ENCODE results near the gene GLMP. TPM values are rescaled to one million over a fixed set of nuclear protein-coding genes. Genes with fewer than 3 reads are reported as not detected.

Gene GLMP
- total RNA-seq, 1 experiment from 2014 or later: 60.2 TPM

DNA sequence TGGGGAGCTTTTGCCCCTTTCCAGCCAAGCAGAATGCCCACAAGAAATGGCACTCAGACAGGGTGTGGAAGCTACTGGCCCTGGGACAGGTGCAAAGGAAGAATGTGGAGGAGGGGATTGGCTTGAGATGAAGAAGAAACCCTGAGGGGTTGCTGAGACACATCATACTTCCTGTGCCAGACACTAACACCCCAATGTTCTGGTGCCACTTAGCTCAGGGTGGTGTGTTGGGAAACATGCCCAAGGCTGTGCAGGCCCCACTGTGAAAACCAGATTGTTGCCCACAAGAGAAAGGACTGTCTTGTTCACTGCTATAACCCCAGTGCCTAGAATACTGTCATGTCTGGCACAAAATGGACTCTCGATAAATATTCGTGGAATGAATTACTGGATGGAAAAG is 37.8 kb downstream of the GLMP start:
- Histone ChIP-seq H3K36me3 (ENCODE audit: control insufficient read depth, insufficient read depth, low read length) (peaks cover 17% of the 10 kb centered on the region), H3K27ac (ENCODE audit: low read length) (no peak overlapping the region), H3K27me3 (ENCODE audit: control insufficient read depth, insufficient read depth, low read length) (no peaks in the 10 kb centered on the region), H3K4me3 (ENCODE audit: low read depth in 2 of 2, low read length in 2 of 2) (no peak overlapping the region), H3K4me1 (ENCODE audit: control insufficient read depth, insufficient read depth, low read length) (peaks cover 3% of the 10 kb centered on the region; the same call in 1 of the 2 replicates), H3K9me3 (ENCODE audit: control insufficient read depth, insufficient read depth, low read depth, low read length) (no peaks in the 10 kb centered on the region)
- DNase-seq (ENCODE audit: low read depth, low spot score) (no peak), ATAC-seq (no peak)
- ChIA-PET POLR2A (no interaction called here), CTCF (no interaction called here)
- in situ Hi-C loops (cut with HindIII; ENCODE audit: low pct_unique_long_range_greater_than_20kb, low sequenced_read_pairs): no loop called here
- BruUV-seq (replicated peaks): no TSS peak
- intact Hi-C loops (cut with micrococcal nuclease; ENCODE audit: unreplicated experiment): no loop called here
- TF ChIP-seq, protein P1, sequence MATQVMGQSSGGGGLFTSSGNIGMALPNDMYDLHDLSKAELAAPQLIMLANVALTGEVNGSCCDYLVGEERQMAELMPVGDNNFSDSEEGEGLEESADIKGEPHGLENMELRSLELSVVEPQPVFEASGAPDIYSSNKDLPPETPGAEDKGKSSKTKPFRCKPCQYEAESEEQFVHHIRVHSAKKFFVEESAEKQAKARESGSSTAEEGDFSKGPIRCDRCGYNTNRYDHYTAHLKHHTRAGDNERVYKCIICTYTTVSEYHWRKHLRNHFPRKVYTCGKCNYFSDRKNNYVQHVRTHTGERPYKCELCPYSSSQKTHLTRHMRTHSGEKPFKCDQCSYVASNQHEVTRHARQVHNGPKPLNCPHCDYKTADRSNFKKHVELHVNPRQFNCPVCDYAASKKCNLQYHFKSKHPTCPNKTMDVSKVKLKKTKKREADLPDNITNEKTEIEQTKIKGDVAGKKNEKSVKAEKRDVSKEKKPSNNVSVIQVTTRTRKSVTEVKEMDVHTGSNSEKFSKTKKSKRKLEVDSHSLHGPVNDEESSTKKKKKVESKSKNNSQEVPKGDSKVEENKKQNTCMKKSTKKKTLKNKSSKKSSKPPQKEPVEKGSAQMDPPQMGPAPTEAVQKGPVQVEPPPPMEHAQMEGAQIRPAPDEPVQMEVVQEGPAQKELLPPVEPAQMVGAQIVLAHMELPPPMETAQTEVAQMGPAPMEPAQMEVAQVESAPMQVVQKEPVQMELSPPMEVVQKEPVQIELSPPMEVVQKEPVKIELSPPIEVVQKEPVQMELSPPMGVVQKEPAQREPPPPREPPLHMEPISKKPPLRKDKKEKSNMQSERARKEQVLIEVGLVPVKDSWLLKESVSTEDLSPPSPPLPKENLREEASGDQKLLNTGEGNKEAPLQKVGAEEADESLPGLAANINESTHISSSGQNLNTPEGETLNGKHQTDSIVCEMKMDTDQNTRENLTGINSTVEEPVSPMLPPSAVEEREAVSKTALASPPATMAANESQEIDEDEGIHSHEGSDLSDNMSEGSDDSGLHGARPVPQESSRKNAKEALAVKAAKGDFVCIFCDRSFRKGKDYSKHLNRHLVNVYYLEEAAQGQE (IDR thresholded peaks at IDR 0.05; ENCODE audit: insufficient read depth in 1 of 2, low read depth in 2 of 2, low read length in 1 of 2): no peak

DNA sequence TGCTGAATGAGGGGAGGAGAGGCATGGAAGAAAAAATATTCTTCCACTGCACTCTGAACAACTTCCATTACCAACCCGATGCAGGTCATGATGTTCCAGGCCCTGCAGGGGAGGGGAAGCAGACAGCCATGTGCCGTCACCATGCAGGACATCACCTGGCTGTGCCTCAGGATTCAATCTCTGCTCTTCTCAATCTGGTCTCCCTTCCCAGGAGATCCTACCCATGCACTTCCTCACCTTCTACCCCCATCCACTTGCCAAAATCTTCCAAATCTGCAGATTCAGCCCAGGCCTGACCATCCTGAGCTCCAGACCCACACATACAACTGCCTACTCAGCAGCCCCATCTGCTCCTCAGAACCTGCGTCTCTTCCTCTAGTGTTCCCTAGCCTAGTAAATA is 41.8 kb downstream of the GLMP start:
- Histone ChIP-seq H3K9me3 (ENCODE audit: control insufficient read depth, insufficient read depth, low read depth, low read length) (no peaks in the 10 kb centered on the region), H3K36me3 (ENCODE audit: control insufficient read depth, insufficient read depth, low read length) (peaks cover 7% of the 10 kb centered on the region), H3K27ac (ENCODE audit: low read length) (no peak overlapping the region), H3K4me3 (ENCODE audit: low read depth in 2 of 2, low read length in 2 of 2) (no peak overlapping the region), H3K4me1 (ENCODE audit: control insufficient read depth, insufficient read depth, low read length) (no peaks in the 10 kb centered on the region), H3K27me3 (ENCODE audit: control insufficient read depth, insufficient read depth, low read length) (no peaks in the 10 kb centered on the region)
- in situ Hi-C loops (cut with HindIII; ENCODE audit: low pct_unique_long_range_greater_than_20kb, low sequenced_read_pairs) (no loop called here), intact Hi-C loops (cut with micrococcal nuclease; ENCODE audit: unreplicated experiment) (no loop called here)
- DNase-seq (ENCODE audit: low read depth, low spot score): no peak
- POLR2A ChIA-PET: no interaction called here
- CTCF ChIA-PET: no interaction called here
- BruUV-seq (replicated peaks): no TSS peak
- ATAC-seq: no peak
- no peak for TF ChIP-seq POLR2AphosphoS5 (IDR thresholded peaks at IDR 0.05; ENCODE audit: low read depth, low read length)
- no peak for TF ChIP-seq SIN3A (IDR thresholded peaks at IDR 0.05; ENCODE audit: borderline replicate concordance, insufficient read depth, low read depth, low read length)
- TF ChIP-seq, protein P1 (IDR thresholded peaks at IDR 0.05; ENCODE audit: insufficient read depth in 1 of 2, low read depth in 2 of 2, low read length in 1 of 2): no peak
- no peak for TF ChIP-seq TCF7L2 (IDR thresholded peaks at IDR 0.05; ENCODE audit: low read depth, low read length)
- TF ChIP-seq, protein P2, sequence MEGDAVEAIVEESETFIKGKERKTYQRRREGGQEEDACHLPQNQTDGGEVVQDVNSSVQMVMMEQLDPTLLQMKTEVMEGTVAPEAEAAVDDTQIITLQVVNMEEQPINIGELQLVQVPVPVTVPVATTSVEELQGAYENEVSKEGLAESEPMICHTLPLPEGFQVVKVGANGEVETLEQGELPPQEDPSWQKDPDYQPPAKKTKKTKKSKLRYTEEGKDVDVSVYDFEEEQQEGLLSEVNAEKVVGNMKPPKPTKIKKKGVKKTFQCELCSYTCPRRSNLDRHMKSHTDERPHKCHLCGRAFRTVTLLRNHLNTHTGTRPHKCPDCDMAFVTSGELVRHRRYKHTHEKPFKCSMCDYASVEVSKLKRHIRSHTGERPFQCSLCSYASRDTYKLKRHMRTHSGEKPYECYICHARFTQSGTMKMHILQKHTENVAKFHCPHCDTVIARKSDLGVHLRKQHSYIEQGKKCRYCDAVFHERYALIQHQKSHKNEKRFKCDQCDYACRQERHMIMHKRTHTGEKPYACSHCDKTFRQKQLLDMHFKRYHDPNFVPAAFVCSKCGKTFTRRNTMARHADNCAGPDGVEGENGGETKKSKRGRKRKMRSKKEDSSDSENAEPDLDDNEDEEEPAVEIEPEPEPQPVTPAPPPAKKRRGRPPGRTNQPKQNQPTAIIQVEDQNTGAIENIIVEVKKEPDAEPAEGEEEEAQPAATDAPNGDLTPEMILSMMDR (IDR thresholded peaks at IDR 0.05): no peak
